Stromal cell of bone marrow (primary cell): ENCODE results near the gene UGDH.
"Not testable (repeated sequence)": the region's sequence is repeated elsewhere in the genome, so short reads cannot be mapped to it uniquely, and the experiment has no call there.

Source experiments
- DNase-seq: peaks from one replicate; pipeline ENCODE4 v3.0.0-alpha.2; 2012; ENCODE audit warnings: low read depth

Gene UGDH

DNA sequence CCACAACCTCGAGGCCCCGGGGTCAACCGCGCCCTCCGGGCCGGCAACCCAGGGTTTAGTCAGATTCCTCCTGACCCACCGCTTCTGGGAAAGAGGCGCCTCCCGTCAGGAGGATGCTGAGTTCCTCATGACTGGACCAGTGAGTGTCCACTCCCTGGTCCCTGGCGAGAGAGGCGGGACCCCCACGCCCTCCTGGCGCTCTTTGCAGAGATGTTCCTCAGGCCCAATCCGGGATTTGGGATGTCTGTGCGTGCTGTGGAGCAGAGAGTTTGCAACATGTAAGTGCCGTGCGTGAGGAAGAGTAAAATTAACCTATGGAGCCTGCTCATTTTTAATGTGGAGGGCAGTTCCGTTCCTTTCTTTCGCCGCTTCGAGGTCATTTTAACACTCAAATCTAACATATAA is 824 bp upstream of the UGDH start:
- DNase-seq = peak; percentile 95

DNA sequence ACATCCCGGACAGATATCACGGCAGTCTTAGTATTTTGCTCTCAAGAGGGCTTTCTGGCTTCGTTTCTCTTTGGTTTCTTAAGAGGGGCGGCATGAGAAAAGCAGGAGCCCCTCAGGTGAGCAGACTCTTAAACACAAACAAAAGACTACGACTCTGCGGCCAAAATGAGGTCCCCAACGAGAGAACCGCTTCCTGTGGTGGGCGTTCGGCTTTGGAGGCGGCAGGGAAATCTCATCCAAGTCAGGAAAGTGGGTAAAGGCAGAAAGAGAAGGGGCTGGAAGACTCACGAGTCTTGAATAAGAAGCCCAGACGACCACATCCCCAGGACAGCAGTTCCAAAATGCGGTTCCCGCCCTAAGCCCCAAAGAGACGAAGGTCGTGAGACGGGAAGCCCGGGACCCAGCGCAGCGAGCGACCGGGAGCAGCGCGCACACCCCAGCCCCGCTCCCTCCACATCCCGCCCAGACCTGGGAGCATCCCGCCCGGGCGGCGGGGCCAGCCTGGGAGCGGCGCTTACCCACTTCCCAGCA is 409 bp downstream of the UGDH start:
- DNase-seq = no peak

DNA sequence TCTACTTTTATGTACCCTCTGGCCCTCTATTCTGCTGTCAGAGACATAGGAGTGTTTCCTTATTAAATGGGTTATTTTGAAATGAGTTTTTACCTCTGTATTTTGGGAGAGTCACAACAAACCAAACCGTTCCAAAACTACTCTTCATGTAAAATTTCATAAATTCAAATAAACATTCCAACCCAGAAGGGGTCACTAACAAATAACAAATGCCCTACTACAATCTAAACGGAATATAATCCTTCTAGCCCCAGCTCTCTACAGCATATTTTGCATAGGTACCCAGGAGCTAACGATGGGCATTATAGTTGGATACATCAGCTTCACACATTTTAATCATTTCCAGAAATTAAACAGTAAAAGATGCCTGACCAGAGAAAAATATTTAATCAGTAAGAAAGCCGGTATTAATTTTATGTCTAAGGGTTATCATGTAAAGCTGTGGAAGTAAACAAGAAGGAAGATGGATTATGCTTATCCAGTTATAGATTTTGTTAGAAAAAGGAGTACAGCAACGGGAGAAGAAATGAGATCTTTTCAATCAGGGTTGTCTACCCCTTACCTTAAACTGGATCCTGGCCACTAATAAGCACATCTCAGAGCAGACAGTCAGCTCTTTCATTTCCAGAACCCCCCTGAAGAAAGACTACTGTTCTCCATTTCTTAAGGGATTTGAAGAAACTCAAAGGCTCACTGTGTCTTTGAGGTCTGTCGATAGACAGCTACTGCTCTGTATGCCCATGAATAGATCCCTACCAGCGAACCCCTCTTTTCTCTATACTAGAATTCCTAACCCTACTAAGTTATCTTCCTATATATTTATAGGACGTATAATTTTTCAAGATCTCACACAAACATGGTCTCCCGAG is 1.2 kb downstream of the UGDH start:
- DNase-seq = no peak

DNA sequence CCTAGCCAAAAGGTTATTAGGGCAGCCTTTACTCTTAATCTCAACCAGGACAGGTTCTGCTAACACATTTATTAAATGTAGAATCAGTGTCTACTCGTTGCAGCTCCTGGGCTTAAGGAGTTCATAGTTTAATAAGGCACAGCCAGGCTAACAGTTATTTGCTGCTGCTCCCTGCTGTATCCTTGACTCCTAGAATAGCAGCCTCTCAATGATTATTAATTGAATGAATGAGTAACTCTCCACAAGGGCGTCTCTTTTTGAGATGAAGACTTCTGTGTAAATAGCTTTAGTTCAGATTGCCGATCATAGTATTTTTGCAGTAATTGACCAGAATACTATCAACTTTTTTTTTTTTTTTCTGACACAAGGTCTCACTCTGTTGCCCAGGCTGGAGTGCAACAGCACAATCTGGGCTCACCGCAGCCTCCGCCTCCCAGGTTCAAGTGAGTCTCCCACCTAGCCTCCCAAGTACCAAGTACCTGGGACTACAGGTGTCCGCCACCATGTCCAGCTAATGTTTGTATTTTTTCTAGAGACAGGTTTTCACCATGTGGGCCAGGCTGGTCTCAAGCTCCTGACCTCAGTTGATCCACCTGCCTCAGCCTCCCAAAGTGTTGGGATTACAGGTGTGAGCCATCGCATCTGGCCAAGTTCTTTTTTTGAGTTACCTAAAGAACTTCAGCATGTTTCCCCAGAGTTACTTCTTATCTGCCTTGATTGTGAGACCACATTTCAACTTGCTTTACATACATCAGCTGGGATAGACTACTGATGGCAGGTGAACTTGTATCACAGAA is 2.9 kb downstream of the UGDH start:
- no peak for DNase-seq

DNA sequence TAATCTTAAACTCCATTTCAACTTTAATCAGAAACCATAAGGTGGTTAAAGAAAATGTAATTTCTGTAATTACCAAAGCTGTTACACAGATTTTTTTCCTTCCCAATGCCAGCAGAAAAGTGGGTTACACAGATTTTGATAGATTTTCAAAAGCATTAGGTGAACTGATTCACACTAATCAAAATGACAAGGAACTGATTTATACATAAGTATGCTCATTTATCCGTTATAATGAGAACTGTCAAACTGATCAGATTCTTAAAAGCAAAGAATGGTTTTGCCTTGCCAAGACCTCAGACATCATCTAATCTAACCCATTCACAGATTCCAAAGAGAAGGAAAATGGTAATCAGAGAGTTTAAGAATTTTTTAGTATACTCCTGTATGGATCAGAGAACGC is 5.2 kb downstream of the UGDH start:
- DNase-seq = no peak

DNA sequence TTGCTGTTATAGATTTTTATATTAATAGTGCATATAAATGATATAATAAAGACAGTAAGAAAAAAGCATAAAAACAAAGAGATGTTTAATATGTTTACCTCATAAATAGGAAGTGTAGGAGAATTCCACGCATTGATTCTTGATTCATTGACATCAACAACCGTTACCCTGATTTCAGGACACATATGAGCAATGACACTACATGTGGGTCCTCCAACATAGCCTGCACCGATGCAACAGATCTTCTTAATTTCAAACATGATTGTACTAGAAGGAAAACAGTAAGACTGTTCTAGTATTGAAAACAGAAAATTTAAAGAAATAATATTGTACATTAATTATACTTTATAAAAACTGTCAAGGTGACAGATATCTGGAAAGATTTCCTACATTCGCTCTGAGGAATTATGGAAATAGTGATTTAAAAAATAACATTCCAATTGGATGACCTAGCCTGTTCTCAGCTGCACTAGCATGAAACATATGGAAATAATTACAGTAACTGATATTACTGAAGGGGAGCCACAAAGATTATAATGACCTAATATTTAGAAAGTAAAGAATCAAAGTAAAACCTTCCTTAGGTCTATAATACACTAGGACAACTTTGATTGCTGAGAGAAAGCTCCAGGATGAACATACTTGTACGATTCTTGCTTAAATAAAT is 5.9 kb downstream of the UGDH start:
- peak; percentile 41 for DNase-seq

DNA sequence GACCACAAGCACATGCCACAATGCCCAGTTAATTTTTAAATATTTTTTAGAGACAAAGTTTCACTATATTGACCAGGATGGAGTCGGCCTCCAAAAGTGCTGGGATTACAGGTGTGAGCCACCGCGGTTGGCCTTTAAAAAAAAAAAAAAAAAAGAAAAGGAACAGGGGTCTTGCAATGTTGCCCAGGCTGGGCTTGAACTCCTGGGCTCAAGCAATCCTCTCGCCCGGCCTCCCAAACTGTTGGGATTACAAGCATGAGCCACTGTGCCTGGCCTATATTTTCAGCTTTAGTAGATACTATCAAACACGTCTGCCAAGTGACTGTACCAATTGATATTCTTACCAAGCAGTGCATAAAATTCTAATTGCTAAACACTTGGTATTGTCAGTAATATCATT is 8.8 kb downstream of the UGDH start:
- no peak for DNase-seq

DNA sequence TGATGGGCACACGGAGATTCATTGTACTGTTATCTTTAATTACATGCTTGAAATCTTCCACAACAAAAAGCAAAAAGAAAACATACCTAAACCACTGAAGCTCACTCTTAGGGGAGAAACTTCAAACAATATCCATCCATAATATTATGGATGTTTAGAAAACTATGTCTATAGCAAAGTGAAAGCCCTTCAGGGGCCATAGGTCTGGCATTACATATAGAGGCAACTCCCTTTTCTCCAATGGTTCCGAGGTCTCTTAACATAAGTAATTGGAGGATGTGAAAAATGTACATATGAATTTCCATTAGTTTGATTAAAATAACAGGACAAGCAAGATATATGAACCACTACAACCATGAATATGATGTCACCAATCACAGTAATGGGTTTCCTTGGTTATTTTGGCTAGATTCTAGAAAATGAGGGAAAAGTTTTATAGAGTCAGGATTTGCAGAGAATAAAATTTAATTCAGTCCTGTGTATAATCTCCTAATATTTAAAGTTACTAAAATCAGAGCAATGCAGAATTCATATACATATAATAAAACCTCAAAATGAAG is 10.8 kb downstream of the UGDH start:
- no peak for DNase-seq

DNA sequence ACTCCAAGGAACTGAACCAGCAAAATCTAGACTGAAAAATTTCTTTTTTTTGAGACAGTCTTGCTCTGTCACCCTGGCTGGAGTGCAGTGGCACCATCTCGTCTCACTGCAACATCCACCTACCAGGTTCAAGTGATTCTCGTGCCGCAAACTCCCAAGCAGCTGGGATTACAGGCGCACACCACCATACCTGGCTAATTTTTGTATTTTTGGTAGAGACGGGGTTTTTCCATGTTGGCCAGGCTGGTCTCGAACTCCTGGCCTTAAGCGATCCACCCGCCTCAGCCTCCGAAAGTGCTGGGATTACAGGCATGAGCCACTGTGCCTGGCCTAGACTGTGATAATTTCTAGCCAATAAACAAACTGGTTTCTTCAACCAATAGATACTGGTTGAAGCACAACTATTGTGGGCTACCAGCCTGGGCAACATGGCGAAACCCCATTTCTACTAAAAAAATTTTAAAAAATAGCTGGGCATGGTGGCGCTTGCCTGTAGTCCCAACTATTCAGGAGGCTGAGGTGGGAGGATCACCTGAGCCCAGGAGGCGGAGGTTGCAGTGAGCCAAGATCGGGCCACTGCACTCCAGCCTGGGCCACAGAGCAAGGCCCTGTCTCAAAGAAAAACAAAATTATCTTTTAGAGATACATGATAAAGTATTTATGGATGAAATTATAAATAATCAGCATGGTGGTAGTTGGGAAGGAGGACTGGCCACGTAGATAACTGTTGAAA is 11.4 kb downstream of the UGDH start:
- DNase-seq = not testable (repeated sequence)

DNA sequence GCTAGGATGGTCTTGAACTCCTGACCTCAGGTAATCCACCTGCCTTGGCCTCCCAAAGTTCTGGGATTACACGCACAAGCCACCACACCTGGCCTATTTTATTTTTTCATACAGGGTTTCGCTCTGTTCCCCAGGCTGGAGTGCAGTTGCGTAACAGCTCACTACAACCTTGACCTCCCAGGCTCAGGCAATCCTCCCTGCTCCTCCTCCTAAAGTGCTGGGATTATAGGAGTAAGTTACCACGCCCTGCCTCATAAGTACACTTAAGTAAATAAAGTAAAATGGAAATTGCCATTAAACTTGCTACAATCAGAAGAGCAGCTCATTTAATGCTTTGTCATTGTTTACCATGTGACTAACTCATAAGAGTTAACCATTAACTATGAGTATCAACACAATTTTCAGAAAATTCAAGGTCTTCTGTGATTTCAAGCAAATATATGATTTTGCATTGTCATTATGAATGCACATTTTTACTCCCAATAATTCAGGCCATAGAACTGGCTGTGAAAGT is 12.3 kb downstream of the UGDH start:
- peak; percentile 42 for DNase-seq

DNA sequence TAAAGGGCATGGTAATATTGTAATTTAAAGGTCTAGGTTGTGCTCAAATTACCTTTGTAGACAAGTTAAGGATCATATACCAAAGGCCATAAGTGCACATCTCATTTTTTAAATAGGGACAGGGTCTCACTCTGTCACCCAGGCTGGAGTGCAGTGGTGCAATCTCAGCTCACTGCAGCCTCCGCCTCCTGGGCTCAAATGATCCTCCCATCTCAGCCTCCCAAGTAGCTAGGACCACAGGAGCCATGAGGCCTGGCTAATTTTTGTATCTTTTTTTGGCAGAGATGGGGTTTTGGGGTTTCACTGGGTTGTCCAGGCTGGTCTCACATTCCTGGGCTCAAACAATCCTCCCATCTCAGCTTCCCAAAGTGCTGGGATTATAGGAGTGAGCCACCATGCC is 13.0 kb downstream of the UGDH start:
- DNase-seq = not testable (repeated sequence)

DNA sequence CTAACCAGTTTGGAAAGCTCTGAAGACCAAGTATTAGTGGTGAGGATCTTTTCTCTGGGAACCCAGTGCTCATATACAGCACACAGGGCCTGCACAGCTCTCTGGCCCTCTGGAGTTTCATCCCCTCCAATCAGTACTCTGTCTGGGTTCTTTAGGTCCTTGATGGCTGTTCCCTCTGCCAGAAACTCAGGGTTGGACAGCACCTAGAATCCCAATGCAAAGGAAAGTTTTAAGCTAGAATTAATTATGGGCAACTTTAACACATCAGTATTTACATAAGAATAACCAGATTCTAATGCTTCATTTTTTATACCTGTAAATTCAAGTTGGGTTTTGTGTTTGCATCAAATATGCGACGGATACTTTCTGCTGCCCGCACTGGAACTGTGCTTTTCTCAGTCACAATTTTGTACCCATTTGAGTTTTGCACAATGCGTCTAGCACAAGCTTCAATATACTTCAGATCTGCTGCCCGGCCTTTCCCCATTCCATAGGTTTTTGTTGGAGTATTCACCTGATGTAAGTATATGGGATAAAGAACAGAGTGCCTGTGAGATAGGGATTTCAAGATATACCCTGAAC is 16.8 kb downstream of the UGDH start:
- DNase-seq = no peak

DNA sequence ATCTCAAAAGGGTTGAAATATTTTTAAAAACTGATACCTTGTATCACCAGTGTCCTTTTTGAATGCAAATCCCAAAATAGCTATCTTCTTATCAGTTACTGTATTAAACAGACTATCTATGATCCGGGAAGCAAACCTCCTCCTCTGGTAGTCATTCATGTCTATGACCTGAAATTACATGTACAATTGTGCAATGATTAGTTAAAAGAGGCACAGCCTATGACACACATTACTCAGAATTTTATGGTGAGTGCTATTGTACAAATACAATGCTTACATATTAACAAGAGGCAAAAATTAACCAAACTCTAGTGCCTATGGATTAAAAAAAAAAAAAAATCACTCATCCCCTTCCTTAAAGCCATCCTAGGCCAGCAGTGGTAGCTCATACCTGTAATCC is 21.7 kb downstream of the UGDH start:
- no peak for DNase-seq

DNA sequence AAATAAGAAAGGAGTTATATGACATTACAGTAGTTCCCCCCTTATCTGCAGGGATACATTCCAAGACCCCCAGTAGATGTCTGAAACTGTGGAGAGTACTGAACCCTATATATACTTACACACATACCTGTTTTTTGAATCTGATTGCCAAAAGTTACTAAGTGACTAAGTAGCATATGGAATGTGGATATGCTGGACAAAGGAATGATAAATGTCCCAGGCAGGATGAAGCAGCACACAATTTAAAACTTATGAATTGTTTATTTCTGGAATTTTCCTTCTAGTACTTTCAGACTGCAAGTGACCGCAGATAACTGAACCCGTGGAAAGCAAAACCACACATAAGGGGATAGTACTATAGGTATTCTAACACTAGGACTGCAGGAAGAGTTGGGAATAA is 22.7 kb downstream of the UGDH start:
- DNase-seq = no peak

DNA sequence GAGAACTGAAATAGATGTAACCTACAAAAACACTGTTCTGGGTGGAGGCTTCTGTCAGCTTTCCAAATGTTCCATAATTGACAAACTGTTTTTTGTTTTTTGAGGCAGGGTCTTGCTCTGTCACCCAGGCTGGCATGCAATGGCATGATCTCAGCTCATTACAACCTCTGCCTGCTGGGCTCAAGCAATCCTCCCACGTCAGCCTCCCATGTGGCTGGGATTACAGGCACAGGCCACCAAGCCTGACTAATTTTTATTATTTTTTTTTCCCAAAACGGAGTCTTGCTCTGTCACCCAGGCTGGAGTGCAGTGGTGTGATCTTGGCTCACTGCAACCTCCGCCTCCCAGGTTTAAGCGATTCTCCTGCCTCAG is 24.6 kb downstream of the UGDH start:
- DNase-seq = peak; percentile 54

DNA sequence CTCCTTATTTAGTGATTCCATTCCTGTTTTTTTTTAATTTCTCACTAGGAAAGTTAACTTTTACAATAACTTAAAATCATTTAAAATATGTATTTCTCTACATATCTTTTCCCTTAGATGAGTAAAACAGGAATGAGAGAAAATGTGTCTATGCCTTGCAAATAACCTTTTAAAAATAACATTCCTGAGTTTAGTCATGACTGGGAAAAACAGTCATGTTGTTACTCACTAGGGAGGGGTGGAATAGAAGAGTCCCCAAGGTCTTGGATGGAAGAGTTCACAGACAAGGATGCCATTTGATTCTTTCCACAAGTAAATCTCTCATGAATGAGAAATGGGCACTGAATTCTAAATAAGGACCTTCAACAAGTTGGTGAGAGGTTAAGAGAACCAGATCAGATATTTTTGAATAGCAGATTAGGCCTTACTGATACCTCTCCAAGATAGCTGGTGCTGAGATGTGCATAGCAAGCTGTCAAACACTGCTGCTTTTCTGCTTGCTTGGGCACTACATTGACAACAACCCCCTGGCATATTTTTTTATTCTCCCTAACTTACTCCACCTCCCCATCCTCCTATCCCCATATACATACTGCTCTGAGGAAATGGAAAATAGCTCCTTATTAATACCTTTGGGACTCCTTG is 25.1 kb downstream of the UGDH start:
- DNase-seq = peak; percentile 92

DNA sequence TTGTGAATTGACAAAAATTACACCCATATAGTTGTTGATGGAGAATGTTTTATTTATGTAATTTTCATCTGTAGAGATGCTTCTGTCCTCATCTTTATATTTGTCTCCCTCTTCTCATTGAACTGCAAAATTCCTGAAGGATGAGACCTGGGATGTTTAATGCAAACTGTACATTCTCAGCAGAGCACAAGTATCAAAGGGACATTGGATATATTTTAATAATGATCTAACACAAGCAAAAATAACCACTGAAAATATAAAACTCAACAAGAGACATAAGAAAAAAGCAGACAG is 28.6 kb downstream of the UGDH start:
- no peak for DNase-seq

DNA sequence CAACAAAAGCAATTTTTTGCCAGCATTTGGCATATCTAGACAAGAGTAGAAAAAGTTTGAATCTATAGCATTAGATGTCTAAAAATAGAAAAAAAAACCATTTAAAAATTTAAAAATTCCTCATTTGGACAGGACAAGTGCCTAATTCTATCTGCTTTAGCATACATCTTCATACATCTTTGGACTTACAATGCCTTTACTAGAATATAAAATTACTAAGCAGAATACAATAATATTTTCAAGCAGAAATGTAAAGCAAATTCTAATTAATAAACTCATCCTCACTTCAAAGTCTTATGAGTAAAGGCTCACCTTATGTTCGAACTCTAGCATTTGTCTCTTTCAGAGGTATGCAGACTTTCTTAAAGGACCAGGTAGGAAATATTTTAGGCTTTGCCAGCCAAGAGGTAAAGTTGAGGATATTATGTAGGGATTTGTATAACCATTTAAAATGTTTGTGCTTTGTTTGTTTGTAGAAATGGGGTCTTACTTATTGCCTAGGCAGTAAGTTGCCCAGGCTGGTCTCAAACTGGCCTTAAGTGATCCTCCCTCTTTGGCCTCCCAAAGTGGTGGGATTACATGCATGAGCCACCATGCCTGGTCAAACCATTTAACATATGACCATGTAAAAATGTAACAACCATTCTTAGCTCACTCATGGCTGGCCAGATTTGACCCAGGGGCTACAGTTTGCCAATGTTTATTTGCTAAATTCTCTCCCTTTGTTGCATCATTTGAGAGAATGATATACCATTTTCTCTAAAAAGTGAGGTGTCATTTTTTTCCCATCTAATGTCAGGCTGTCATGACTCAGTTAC is 29.1 kb downstream of the UGDH start:
- no peak for DNase-seq

DNA sequence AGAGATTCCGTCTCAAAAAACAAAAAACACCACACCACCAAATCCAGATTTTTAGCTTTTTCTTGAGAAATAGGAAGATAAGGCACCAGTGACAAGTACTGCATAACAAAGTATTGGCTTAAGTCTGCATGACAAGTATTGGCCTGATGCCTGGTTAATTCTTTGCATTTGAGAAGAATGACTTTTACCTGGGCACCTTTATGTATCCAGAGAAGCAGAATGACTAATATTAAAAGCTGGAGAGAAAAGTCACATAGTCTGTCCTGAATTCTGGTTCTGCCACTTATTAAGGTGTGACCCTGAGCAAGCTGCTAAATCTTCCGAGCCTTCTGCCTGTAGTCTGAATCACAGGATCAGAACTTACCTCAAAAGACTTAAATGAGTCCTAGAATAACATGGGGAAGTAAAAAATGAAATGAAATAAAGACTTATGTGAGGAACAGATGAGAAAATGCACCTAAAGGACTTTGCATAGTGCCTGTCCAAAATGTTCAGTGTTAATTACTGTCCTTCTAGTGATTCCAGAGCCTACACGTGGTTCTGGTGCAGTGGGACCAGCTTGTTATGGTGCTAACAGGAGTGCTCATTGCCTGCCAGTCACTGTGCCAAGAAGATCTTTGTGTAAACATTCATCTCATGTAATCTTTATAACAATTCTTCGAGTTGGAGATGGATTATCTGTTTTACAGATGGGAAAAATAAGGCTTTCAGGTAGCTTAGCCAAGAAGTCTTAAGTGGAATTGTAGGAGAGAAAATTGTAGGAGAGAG is 31.6 kb downstream of the UGDH start:
- no peak for DNase-seq
